PC-3 (cell line): Measurements from ENCODE around the gene CHAF1A. TPM values are rescaled to one million over a fixed set of nuclear protein-coding genes. Genes with fewer than 3 reads are reported as not detected.

Source experiments
- ATAC-seq: fragments of 200-7000 bp; cut with Tn5 transposase; 2 replicates; pipeline ENCODE4 v1.9.1; 2020; ENCODE audit warnings: mild to moderate bottlenecking, moderate library complexity
- BruUV-seq: library from RNA; stranded (reverse); fragments of 400-500 nt; replicated peaks from 2 replicates; lab custom pipeline; 2021; lab: Mats Ljungman, UMichigan
- CTCF ChIA-PET: fragments of 300-600 bp; sonication (Branson Sonifier 250); formaldehyde crosslinking; loops from one replicate; lab custom pipeline; 2022; ENCODE audit warnings: antibody characterized with exemption; lab: Charles Lee
- POLR2A ChIA-PET: fragments of 300-600 bp; sonication (Branson Sonifier 250); formaldehyde crosslinking; loops from one replicate; lab custom pipeline; 2022; ENCODE audit warnings: antibody characterized with exemption; ENCODE audit not compliant: unreplicated experiment; lab: Charles Lee
- DNase-seq: peaks from one replicate; pipeline ENCODE4 v3.0.0-alpha.2; 2015
- H2AFZ ChIP-seq: fragments of 300-600 bp; sonication (generic); 2 replicates; pipeline ENCODE4 v1.6.0; 2016; ENCODE audit warnings: antibody characterized with exemption, low read length
- H3F3A ChIP-seq: fragments of 300-600 bp; sonication (generic); one replicate; pipeline ENCODE4 v1.6.0; 2017; ENCODE audit warnings: antibody characterized with exemption, low read length, control low read depth, mild to moderate bottlenecking; ENCODE audit not compliant: unreplicated experiment
- H3K27ac ChIP-seq: fragments of 300-600 bp; sonication (generic); 2 replicates; pipeline ENCODE4 v1.5.1; 2016; ENCODE audit warnings: mild to moderate bottlenecking, low read length
- H3K27me3 ChIP-seq: fragments of 300-600 bp; sonication (generic); 2 replicates; pipeline ENCODE4 v1.6.1; 2016; ENCODE audit warnings: low read length, mixed read lengths
- H3K36me3 ChIP-seq: fragments of 300-600 bp; sonication (generic); 2 replicates; pipeline ENCODE4 v1.6.1; 2016; ENCODE audit warnings: low read depth, mixed run types, low read length, mixed read lengths
- H3K4me1 ChIP-seq: fragments of 300-600 bp; sonication (generic); 2 replicates; pipeline ENCODE4 v1.5.1; 2016; ENCODE audit warnings: low read length; ENCODE audit not compliant: insufficient read depth
- H3K4me2 ChIP-seq: fragments of 300-600 bp; sonication (generic); 2 replicates; pipeline ENCODE4 v1.6.0; 2016; ENCODE audit warnings: low read length
- H3K4me3 ChIP-seq: fragments of 300-600 bp; sonication (generic); 2 replicates; pipeline ENCODE4 v1.5.1; 2016; ENCODE audit warnings: mild to moderate bottlenecking, low read length, mixed read lengths
- H3K79me2 ChIP-seq: fragments of 300-600 bp; sonication (generic); 2 replicates; pipeline ENCODE4 v1.6.1; 2017; ENCODE audit warnings: low read length, mixed read lengths
- H3K9ac ChIP-seq: fragments of 300-600 bp; sonication (generic); 2 replicates; pipeline ENCODE4 v1.6.0; 2016; ENCODE audit warnings: mild to moderate bottlenecking, low read length
- H3K9me2 ChIP-seq: fragments of 300-600 bp; sonication (generic); replicated peaks from 2 replicates; pipeline ENCODE4 v1.6.1; 2016; ENCODE audit warnings: mixed run types, low read length, mixed read lengths
- H3K9me3 ChIP-seq: fragments of 300-600 bp; sonication (generic); 2 replicates; pipeline ENCODE4 v1.6.1; 2016; ENCODE audit warnings: low read length, mixed read lengths
- H4K20me1 ChIP-seq: fragments of 300-600 bp; sonication (generic); 2 replicates; pipeline ENCODE4 v1.6.1; 2016; ENCODE audit warnings: low read length, mixed read lengths
- CTCF ChIP-seq: fragments of 300-600 bp; sonication (generic); conservative IDR thresholded peaks from 2 replicates; pipeline ENCODE4 v1.5.1; 2017; ENCODE audit warnings: antibody characterized with exemption, low read depth, mild to moderate bottlenecking, low read length
- EZH2 ChIP-seq: fragments of 300-600 bp; sonication (generic); IDR thresholded peaks from one replicate; pipeline ENCODE4 v1.6.1; 2017; ENCODE audit warnings: antibody characterized with exemption, mild to moderate bottlenecking, low read length; ENCODE audit not compliant: unreplicated experiment
- EZH2phosphoT487 ChIP-seq: fragments of 300-600 bp; sonication (generic); IDR thresholded peaks from 2 replicates; pipeline ENCODE4 v1.6.1; 2018; ENCODE audit warnings: mild to moderate bottlenecking, antibody characterized with exemption, low read length, borderline replicate concordance
- intact Hi-C: fragments of 100-400 bp; cut with micrococcal nuclease; formaldehyde crosslinking; loops from 2 replicates; pipeline ENCODE4 v1.9.0; 2023
- total RNA-seq: library from RNA; depleted of rRNA; stranded (reverse); fragments of >200 nt; gene quantifications from 2 replicates; pipeline ENCODE4 v1.2.3, GENCODE V29; 2014

CHAF1A gene
- total RNA-seq, 1 experiment from 2014 or later: 48.9 TPM

GRCh38 chr19:4446704-4447200 lies 44.3 kb downstream of the CHAF1A start:
- no peak for DNase-seq
- POLR2A ChIA-PET: interaction anchor here (0.5 kb wide), 1 partner anchor 53 kb away, joined by 14 read pairs; no protein-coding TSS in a partner anchor
- TF ChIP-seq CTCF: no peak
- TF ChIP-seq EZH2: no peak
- no peak for TF ChIP-seq EZH2phosphoT487

GRCh38 chr19:4447327-4448146 lies 45.1 kb downstream of the CHAF1A start:
- no peaks in the 10 kb centered on the region for H4K20me1 ChIP-seq
- no peaks in the 10 kb centered on the region for H3K9me3 ChIP-seq
- H3K9ac ChIP-seq: no peak overlapping the region
- H3K36me3 ChIP-seq: no peaks in the 10 kb centered on the region
- TF ChIP-seq EZH2 (no peak), EZH2phosphoT487 (no peak), CTCF (no peak)
- H3K27me3 ChIP-seq: no peaks in the 10 kb centered on the region
- ChIA-PET CTCF (no interaction called here), POLR2A (interaction anchor here (0.5 kb wide), 1 partner anchor 54 kb away, joined by 14 read pairs; no protein-coding TSS in a partner anchor)
- H3K4me2 ChIP-seq: no peak overlapping the region
- H3K4me3 ChIP-seq: no peak overlapping the region
- intact Hi-C loops: no loop called here
- H3F3A ChIP-seq: no peaks in the 10 kb centered on the region
- ATAC-seq: no peak
- no peaks in the 10 kb centered on the region for H3K79me2 ChIP-seq
- no peak overlapping the region for H2AFZ ChIP-seq
- no TSS peak for BruUV-seq
- H3K27ac ChIP-seq: no peak overlapping the region
- no peak for DNase-seq
- no peaks in the 10 kb centered on the region for H3K9me2 ChIP-seq
- no peaks in the 10 kb centered on the region for H3K4me1 ChIP-seq

More at GRCh38 chr19:4446704-4447200, 44.3 kb downstream of the CHAF1A start:
- ATAC-seq: no peak
- no peak overlapping the region for H3K9ac ChIP-seq
- CTCF ChIA-PET: no interaction called here
- no peak overlapping the region for H3K4me3 ChIP-seq
- H3K9me3 ChIP-seq: no peaks in the 10 kb centered on the region
- H2AFZ ChIP-seq: no peak overlapping the region
- intact Hi-C loops: no loop called here
- BruUV-seq: no TSS peak
- no peaks in the 10 kb centered on the region for H3F3A ChIP-seq
- no peaks in the 10 kb centered on the region for H3K79me2 ChIP-seq
- no peaks in the 10 kb centered on the region for H3K4me1 ChIP-seq
- H3K27me3 ChIP-seq: no peaks in the 10 kb centered on the region
- no peaks in the 10 kb centered on the region for H3K36me3 ChIP-seq
- H4K20me1 ChIP-seq: no peaks in the 10 kb centered on the region
- H3K27ac ChIP-seq: no peak overlapping the region
- H3K9me2 ChIP-seq: no peaks in the 10 kb centered on the region
- no peak overlapping the region for H3K4me2 ChIP-seq
